DOHH2 (cell line): ENCODE results near the gene DNAH2.

Source experiments
- CTCF ChIP-seq: fragments of 200-600 bp; sonication (generic); IDR thresholded peaks from one replicate; pipeline ENCODE4 v1.5.1; 2014; ENCODE audit warnings: antibody characterized with exemption, mild to moderate bottlenecking, low read depth, low read length; ENCODE audit not compliant: poor library complexity, severe bottlenecking
- EZH2phosphoT487 ChIP-seq: fragments of 200-600 bp; sonication (generic); IDR thresholded peaks from 2 replicates; pipeline ENCODE4 v1.6.1; 2017; ENCODE audit warnings: borderline replicate concordance, mild to moderate bottlenecking, antibody characterized with exemption, low read length, moderate library complexity, mixed read lengths

GRCh38 chr17:7727886-7728285, 10.3 kb downstream of the DNAH2 start:
- TF ChIP-seq CTCF (no peak), EZH2phosphoT487 (no peak)
